ENCODE results near the gene MUS81. TPM values are rescaled to one million over a fixed set of nuclear protein-coding genes. Genes with fewer than 3 reads are reported as not detected.

Gene MUS81
- total and polyA plus RNA-seq, 2 donors (not counting 3 experiments of a cell fraction or from before 2014, with no cell fraction given): 57.9 to 76.9 TPM

- peaks cover 16% of the 10 kb centered on the region for H3K79me2 ChIP-seq (ENCODE audit: control insufficient read depth, insufficient read depth, low read length)
- H4K20me1 ChIP-seq (replicated peaks; ENCODE audit: control insufficient read depth, extremely low read depth, insufficient read depth, low read length): no peaks in the 10 kb centered on the region
- no TSS peak for BruUV-seq (replicated peaks)
- H3K27ac ChIP-seq (ENCODE audit: insufficient read depth, low read depth, low read length): peak overlapping the region; percentile 74
- FAIRE-seq (peak; percentile 72), DNase-seq (ENCODE audit: low read depth, low spot score) (peak; percentile 48)
- no peaks in the 10 kb centered on the region for H3K27me3 ChIP-seq (ENCODE audit: control insufficient read depth in 2 of 2, insufficient read depth in 2 of 2, low read length in 2 of 2)
- no peak overlapping the region for H2AFZ ChIP-seq (ENCODE audit: low read depth, low read length)
- H3K9me1 ChIP-seq (replicated peaks; ENCODE audit: control insufficient read depth, extremely low read depth, insufficient read depth, low read length): no peaks in the 10 kb centered on the region
- no peaks in the 10 kb centered on the region for H3K9me3 ChIP-seq (replicated peaks; ENCODE audit: control insufficient read depth, insufficient read depth, low read length)
- peak overlapping the region; percentile 11 for H3K9ac ChIP-seq (replicated peaks; ENCODE audit: extremely low read depth, insufficient read depth, low read length)
- CTCF ChIA-PET: interaction anchor here (0.7 to 4.0 kb wide), 5 partner anchors 12 to 28 kb away, joined by 4 to 39 read pairs (median 8); partner anchors contain the start of genes CCDC85B, FIBP and FOSL1
- H3K4me3 ChIP-seq (replicated peaks in 1 of 3; ENCODE audit: insufficient read depth in 1 of 3, low read depth in 1 of 3, low read length in 3 of 3): no peak overlapping the region
- TF ChIP-seq POLR2A (IDR thresholded peaks at IDR 0.05; ENCODE audit: low read depth, low read length): no peak
- TF ChIP-seq EZH2 (IDR thresholded peaks at IDR 0.05; ENCODE audit: borderline replicate concordance, low read depth, low read length, severe bottlenecking): no peak
- TF ChIP-seq JUN (IDR thresholded peaks at IDR 0.05; ENCODE audit: borderline replicate concordance, insufficient read depth, insufficient read length, low read depth): no peak
- no peak for TF ChIP-seq CTCF (IDR thresholded peaks at IDR 0.05; ENCODE audit: extremely low read depth in 1 of 2, insufficient read depth in 1 of 2, low read depth in 1 of 2, low read length in 2 of 2)
- TF ChIP-seq GATA2 (IDR thresholded peaks at IDR 0.05; ENCODE audit: insufficient read depth, insufficient read length, low read depth, low read length): no peak
- no peak for TF ChIP-seq MAX (IDR thresholded peaks at IDR 0.05; ENCODE audit: insufficient read depth, insufficient read length)
- no peak for TF ChIP-seq POLR2AphosphoS5 (IDR thresholded peaks at IDR 0.05; ENCODE audit: insufficient read depth, low read depth, low read length)
- TF ChIP-seq FOS (IDR thresholded peaks at IDR 0.05; ENCODE audit: borderline replicate concordance, insufficient read depth, low read length): no peak
- no peak for TF ChIP-seq MYC (IDR thresholded peaks at IDR 0.05; ENCODE audit: low read depth, low read length)
- no peaks in the 10 kb centered on the region for H3K36me3 ChIP-seq (ENCODE audit: control insufficient read depth in 2 of 2, extremely low read depth in 1 of 2, insufficient read depth in 2 of 2, low read length in 2 of 2)
- POLR2A ChIA-PET: interaction anchor here (1.0 to 1.5 kb wide), 2 partner anchors 11 to 14 kb away, joined by 3 to 10 read pairs; no protein-coding TSS in a partner anchor
- intact Hi-C loops (cut with micrococcal nuclease): no loop called here
- dilution Hi-C loops (cut with MboI; ENCODE audit: extremely low pct_ligation_motif_present, low sequenced_read_pairs): no loop called here
- H3K4me2 ChIP-seq (ENCODE audit: insufficient read depth, low read length): no peak overlapping the region
- peaks cover 55% of the 10 kb centered on the region for H3K4me1 ChIP-seq (ENCODE audit: control insufficient read depth, extremely low read depth, insufficient read depth, low read length)
Observed at GRCh38 chr11:65912845-65913244, 52.6 kb downstream of the MUS81 start.

Data from endothelial cell of umbilical vein (primary cell).